Mesenchymal stem cell (in vitro differentiated cells and primary cell): Measurements from ENCODE around the gene CRISPLD2.

ENCODE experiments used
- DNase-seq: peaks from one replicate; pipeline ENCODE4 v3.0.0-alpha.2; 2013
- H2AFZ ChIP-seq: one replicate; pipeline ENCODE4 v1.6.1; 2013; ENCODE audit warnings: low read depth, mild to moderate bottlenecking, control low read depth, inconsistent platforms, low read length, moderate library complexity
- H2AK5ac ChIP-seq: 2 replicates; pipeline ENCODE4 v1.6.1; 2013; ENCODE audit warnings: low read length, moderate library complexity, mild to moderate bottlenecking, inconsistent platforms; ENCODE audit not compliant: severe bottlenecking
- H2BK120ac ChIP-seq: one replicate; pipeline ENCODE4 v1.6.1; 2013; ENCODE audit warnings: low read depth, mild to moderate bottlenecking, inconsistent platforms, low read length, moderate library complexity
- H2BK12ac ChIP-seq, 2 experiments: one replicate each; pipeline ENCODE4 v1.6.1; 2013; ENCODE audit warnings: inconsistent platforms in 2 of 2, low read length in 2 of 2, mild to moderate bottlenecking in 2 of 2, moderate library complexity in 2 of 2, control low read depth in 1 of 2
- H2BK15ac ChIP-seq: one replicate; pipeline ENCODE4 v1.6.1; 2013; ENCODE audit warnings: mild to moderate bottlenecking, low read depth, inconsistent platforms; ENCODE audit not compliant: poor library complexity, severe bottlenecking
- H2BK5ac ChIP-seq: 2 replicates; pipeline ENCODE4 v1.6.1; 2013; ENCODE audit warnings: low read depth, mild to moderate bottlenecking, low read length, control low read depth, inconsistent platforms; ENCODE audit not compliant: poor library complexity, severe bottlenecking
- H3K14ac ChIP-seq, 2 experiments: one replicate each; pipeline ENCODE4 v1.6.1; 2013; ENCODE audit warnings: inconsistent platforms in 2 of 2, low read length in 2 of 2, control low read depth in 1 of 2, mild to moderate bottlenecking in 1 of 2, moderate library complexity in 1 of 2
- H3K18ac ChIP-seq, 2 experiments: one replicate each; pipeline ENCODE4 v1.6.1; 2013; ENCODE audit warnings: inconsistent platforms in 2 of 2, low read length in 2 of 2, control low read depth in 1 of 2, low read depth in 1 of 2, mild to moderate bottlenecking in 1 of 2
- H3K23ac ChIP-seq, 2 experiments: one replicate each; pipeline ENCODE4 v1.6.1; 2013; ENCODE audit warnings: inconsistent platforms in 2 of 2, low read length in 2 of 2, mild to moderate bottlenecking in 2 of 2, moderate library complexity in 2 of 2, control low read depth in 1 of 2
- H3K27ac ChIP-seq: 2 replicates; pipeline ENCODE4 v1.5.1; 2013; ENCODE audit warnings: mild to moderate bottlenecking, moderate library complexity, low read length, control low read depth, inconsistent platforms; ENCODE audit not compliant: poor library complexity, severe bottlenecking
- H3K27me3 ChIP-seq, 2 experiments: 2 replicates each; pipeline versions ENCODE4 v1.6.1 to v1.7.0; 2013; ENCODE audit warnings: low read length in 2 of 2, mild to moderate bottlenecking in 2 of 2, moderate library complexity in 2 of 2, control low read depth in 1 of 2, inconsistent platforms in 1 of 2; ENCODE audit not compliant: control insufficient read depth in 1 of 2, insufficient read depth in 1 of 2
- H3K36me3 ChIP-seq, 2 experiments: 2 replicates each; pipeline versions ENCODE4 v1.6.1 to v1.7.0; 2013; ENCODE audit warnings: low read length in 2 of 2, control low read depth in 1 of 2, inconsistent platforms in 1 of 2, low read depth in 1 of 2, mild to moderate bottlenecking in 1 of 2; ENCODE audit not compliant: insufficient read depth in 2 of 2, control insufficient read depth in 1 of 2
- H3K4ac ChIP-seq, 2 experiments: one replicate each; pipeline ENCODE4 v1.6.1; 2013; ENCODE audit warnings: inconsistent platforms in 2 of 2, low read length in 2 of 2, mild to moderate bottlenecking in 2 of 2, moderate library complexity in 2 of 2, control low read depth in 1 of 2, low read depth in 1 of 2
- H3K4me1 ChIP-seq: 2 replicates; pipeline ENCODE4 v1.6.1; 2013; ENCODE audit warnings: low read depth, low read length, control low read depth; ENCODE audit not compliant: control insufficient read depth, insufficient read depth
- H3K4me2 ChIP-seq: 2 replicates; pipeline ENCODE4 v1.6.1; 2013; ENCODE audit warnings: low read length, mild to moderate bottlenecking, inconsistent platforms; ENCODE audit not compliant: poor library complexity, severe bottlenecking
- H3K4me3 ChIP-seq, 2 experiments: 2 replicates each; pipeline versions ENCODE4 v1.5.1 to v1.7.0; 2013; ENCODE audit warnings: low read length in 2 of 2, mild to moderate bottlenecking in 2 of 2, control low read depth in 1 of 2, low read depth in 1 of 2; ENCODE audit not compliant: insufficient read depth in 1 of 2
- H3K79me1 ChIP-seq: replicated peaks from 2 replicates; pipeline ENCODE4 v1.6.1; 2013; ENCODE audit warnings: mild to moderate bottlenecking, control low read depth, low read length, inconsistent platforms; ENCODE audit not compliant: poor library complexity, severe bottlenecking
- H3K9ac ChIP-seq: 2 replicates; pipeline ENCODE4 v1.7.0; 2013; ENCODE audit warnings: mild to moderate bottlenecking, low read length, moderate library complexity
- H3K9me3 ChIP-seq: 2 replicates; pipeline ENCODE4 v1.7.0; 2013; ENCODE audit warnings: mild to moderate bottlenecking, low read length; ENCODE audit not compliant: control insufficient read depth
- H4K8ac ChIP-seq: one replicate; pipeline ENCODE4 v1.6.1; 2013; ENCODE audit warnings: inconsistent platforms, mild to moderate bottlenecking, low read length, moderate library complexity
- H4K91ac ChIP-seq: one replicate; pipeline ENCODE4 v1.6.1; 2013; ENCODE audit warnings: mild to moderate bottlenecking, low read length, inconsistent platforms
- WGBS: methylation state at CpG from one replicate; pipeline ENCODE4 v1.1.7; 2013; ENCODE audit warnings: mixed read lengths; 5-methylcytosine and 5-hydroxymethylcytosine counted together

Gene CRISPLD2

GRCh38 chr16:84881702-84882521 lies 62.1 kb downstream of the CRISPLD2 start:
- H3K4me2 ChIP-seq: no peak overlapping the region
- H2BK5ac ChIP-seq: no peak overlapping the region
- H3K9me3 ChIP-seq: no peaks in the 10 kb centered on the region
- H3K4me3 ChIP-seq: no peak overlapping the region
- no peak overlapping the region for H3K18ac ChIP-seq
- H2AK5ac ChIP-seq: no peak overlapping the region
- H3K23ac ChIP-seq: no peak overlapping the region
- H3K79me1 ChIP-seq: no peaks in the 10 kb centered on the region
- no peak overlapping the region for H4K8ac ChIP-seq
- H3K36me3 ChIP-seq: no peaks in the 10 kb centered on the region
- whole genome bisulfite sequencing: 58% methylated on average over 5 of the region's 8 CpGs
- H2BK12ac ChIP-seq: no peak overlapping the region
- no peak overlapping the region for H3K27ac ChIP-seq
- H2BK15ac ChIP-seq: no peak overlapping the region
- no peaks in the 10 kb centered on the region for H3K27me3 ChIP-seq
- no peak overlapping the region for H3K14ac ChIP-seq
- H3K9ac ChIP-seq: peak overlapping the region; percentile 88
- H3K4ac ChIP-seq: no peak overlapping the region
- H2BK120ac ChIP-seq: no peak overlapping the region
- no peak overlapping the region for H2AFZ ChIP-seq
- DNase-seq: peak; percentile 93
- H3K4me1 ChIP-seq: peaks cover 4% of the 10 kb centered on the region
- no peak overlapping the region for H4K91ac ChIP-seq

DNA sequence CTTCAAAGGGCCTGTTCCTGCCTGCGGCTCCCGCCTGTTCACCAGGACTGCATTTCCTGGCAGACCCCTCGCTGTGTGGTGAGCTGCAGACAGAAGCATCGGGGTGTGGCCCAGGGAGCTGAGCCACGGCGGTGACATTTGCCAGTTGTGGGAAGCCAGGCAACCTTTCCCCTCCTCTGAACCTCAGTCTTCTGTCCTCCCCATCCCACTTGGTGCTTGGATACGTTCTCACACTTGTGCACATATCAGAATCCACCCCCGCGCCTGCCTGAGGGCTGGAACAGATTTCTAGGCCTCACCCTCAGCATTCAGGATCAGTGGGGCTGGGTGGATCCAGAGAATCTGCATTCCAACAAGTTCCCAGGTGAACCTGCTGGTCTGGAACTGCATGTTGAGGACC lies 63.5 kb downstream of the CRISPLD2 start:
- peak overlapping the region; percentile 28 to 47 for H3K18ac ChIP-seq
- no peaks in the 10 kb centered on the region for H3K79me1 ChIP-seq
- H3K9ac ChIP-seq: peak overlapping the region; percentile 14
- no peak for DNase-seq
- no peak overlapping the region for H3K27ac ChIP-seq
- no peak overlapping the region for H2AFZ ChIP-seq
- peak overlapping the region; percentile 15 to 29 for H2BK12ac ChIP-seq
- no peaks in the 10 kb centered on the region for H3K36me3 ChIP-seq
- H2BK15ac ChIP-seq: no peak overlapping the region
- H3K4me3 ChIP-seq: no peak overlapping the region
- no peak overlapping the region for H2AK5ac ChIP-seq
- no peak overlapping the region for H3K4me2 ChIP-seq
- H4K91ac ChIP-seq: no peak overlapping the region
- H3K27me3 ChIP-seq: no peaks in the 10 kb centered on the region
- no peak overlapping the region for H2BK5ac ChIP-seq
- H3K4ac ChIP-seq: no peak overlapping the region
- no peak overlapping the region for H3K23ac ChIP-seq
- WGBS: 76% methylated on average over 9 of the region's 9 CpGs
- peaks cover 4% of the 10 kb centered on the region for H3K4me1 ChIP-seq
- no peak overlapping the region for H4K8ac ChIP-seq
- H3K9me3 ChIP-seq: no peaks in the 10 kb centered on the region
- no peak overlapping the region for H3K14ac ChIP-seq
- H2BK120ac ChIP-seq: no peak overlapping the region

DNA sequence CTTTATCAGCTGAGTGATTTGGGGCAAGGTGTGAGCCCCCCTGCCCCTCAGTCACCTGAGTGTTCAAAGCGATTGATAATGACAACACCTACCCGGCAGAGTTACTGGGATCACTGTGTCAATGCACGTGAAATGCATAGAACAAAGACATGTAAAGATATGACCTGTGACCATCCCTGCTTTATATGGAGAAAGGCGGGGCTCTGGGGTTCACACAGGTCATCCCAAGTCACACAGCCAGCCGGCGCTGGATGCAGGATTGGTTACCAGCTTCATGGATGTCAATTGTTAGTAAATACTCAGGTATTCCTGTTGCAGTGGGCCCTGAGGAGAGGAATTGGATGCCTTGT lies 64.4 kb downstream of the CRISPLD2 start:
- no peak overlapping the region for H2BK5ac ChIP-seq
- no peaks in the 10 kb centered on the region for H3K27me3 ChIP-seq
- no peak overlapping the region for H3K9ac ChIP-seq
- H2BK120ac ChIP-seq: no peak overlapping the region
- H2BK15ac ChIP-seq: no peak overlapping the region
- H2AFZ ChIP-seq: no peak overlapping the region
- no peak for DNase-seq
- no peak overlapping the region for H2BK12ac ChIP-seq
- H3K23ac ChIP-seq: no peak overlapping the region
- no peak overlapping the region for H3K4me2 ChIP-seq
- no peak overlapping the region for H4K91ac ChIP-seq
- no peaks in the 10 kb centered on the region for H3K9me3 ChIP-seq
- H3K4me1 ChIP-seq: peaks cover 4% of the 10 kb centered on the region
- H3K36me3 ChIP-seq: no peaks in the 10 kb centered on the region
- H2AK5ac ChIP-seq: no peak overlapping the region
- no peak overlapping the region for H3K4ac ChIP-seq
- H3K4me3 ChIP-seq: no peak overlapping the region
- H3K27ac ChIP-seq: no peak overlapping the region
- no peak overlapping the region for H3K14ac ChIP-seq
- H3K79me1 ChIP-seq: no peaks in the 10 kb centered on the region
- no peak overlapping the region for H4K8ac ChIP-seq
- 70% methylated on average over 6 of the region's 6 CpGs for WGBS
- H3K18ac ChIP-seq: no peak overlapping the region

DNA sequence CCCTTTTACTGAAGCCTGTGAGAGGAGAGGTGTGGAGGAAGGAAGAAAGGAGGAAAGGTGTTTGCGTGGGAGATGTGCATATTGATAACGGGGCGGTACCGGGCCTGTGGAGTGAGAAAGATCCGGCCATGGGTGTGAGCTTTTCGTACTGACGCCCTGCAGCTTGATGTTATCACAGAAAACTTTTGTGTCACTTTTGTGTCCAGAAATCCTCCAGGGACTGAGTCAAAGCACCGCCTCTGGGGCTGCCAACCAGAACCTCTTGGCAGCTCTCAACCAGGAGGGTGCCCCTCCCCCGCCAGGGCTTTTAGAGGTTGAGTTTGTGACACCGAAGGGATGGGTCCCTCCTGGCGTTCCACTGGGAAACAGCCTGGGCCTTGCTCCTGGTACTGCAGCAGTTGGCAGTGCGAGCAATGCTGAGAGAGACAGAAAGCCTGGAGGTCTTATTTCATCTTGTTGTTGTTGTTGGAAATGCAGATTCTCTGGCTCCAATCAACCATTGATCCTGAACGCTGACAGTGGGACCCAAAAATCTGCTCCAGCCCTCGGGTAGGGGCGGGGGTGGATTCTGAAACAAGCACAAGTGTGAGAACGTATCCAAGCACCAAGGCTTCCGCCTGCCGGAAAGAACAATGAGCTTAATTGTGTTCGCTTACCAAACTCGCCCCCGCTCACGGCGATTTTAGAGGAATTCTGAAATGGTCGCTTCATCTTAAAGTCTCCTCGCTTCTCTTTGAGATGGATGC lies 65.0 kb downstream of the CRISPLD2 start:
- Histone ChIP-seq H3K9me3 (no peaks in the 10 kb centered on the region), H4K8ac (no peak overlapping the region), H3K23ac (no peak overlapping the region), H2AK5ac (peak overlapping the region; percentile 28), H3K27ac (no peak overlapping the region), H4K91ac (no peak overlapping the region), H3K14ac (no peak overlapping the region), H2BK15ac (peak overlapping the region; percentile 17), H2BK5ac (no peak overlapping the region), H3K4me1 (peaks cover 4% of the 10 kb centered on the region), H3K4ac (no peak overlapping the region), H3K4me3 (no peak overlapping the region), H3K79me1 (no peaks in the 10 kb centered on the region), H2AFZ (no peak overlapping the region), H2BK12ac (peak overlapping the region in 1 of 2 experiments; percentile 33), H3K9ac (no peak overlapping the region), H3K4me2 (no peak overlapping the region), H3K27me3 (no peaks in the 10 kb centered on the region), H2BK120ac (no peak overlapping the region), H3K18ac (no peak overlapping the region), H3K36me3 (no peaks in the 10 kb centered on the region)
- 70% methylated on average over 25 of the region's 25 CpGs for WGBS
- DNase-seq: no peak
